HG03354 (cell line): ENCODE measurements around the gene LGALS3BP.
"Not testable (repeated sequence)": the region's sequence is repeated elsewhere in the genome, so short reads cannot be mapped to it uniquely, and the experiment has no call there.

Source experiments
- ATAC-seq: cut with Tn5 transposase; IDR thresholded peaks from one replicate; pipeline ENCODE4 v1.9.1; 2021; ENCODE audit warnings: mild to moderate bottlenecking; ENCODE audit not compliant: unreplicated experiment, poor library complexity, severe bottlenecking

The LGALS3BP gene

GRCh38 chr17:78951967-78952551, 27.7 kb downstream of the LGALS3BP start:
- no peak for ATAC-seq

GRCh38 chr17:78950870-78951269, 28.9 kb downstream of the LGALS3BP start:
- no peak for ATAC-seq

GRCh38 chr17:78947235-78948149, 32.2 kb downstream of the LGALS3BP start:
- ATAC-seq, result no peak

- no peak for ATAC-seq
Measured at GRCh38 chr17:78946631-78947030, 33.1 kb downstream of the LGALS3BP start.

GRCh38 chr17:78946131-78946530, 33.6 kb downstream of the LGALS3BP start:
- ATAC-seq, result no peak

- ATAC-seq, result not testable (repeated sequence)
Measured at GRCh38 chr17:78945455-78945854, 34.3 kb downstream of the LGALS3BP start.

- ATAC-seq, result no peak
Measured at GRCh38 chr17:78944956-78945355, 34.8 kb downstream of the LGALS3BP start.

- ATAC-seq, result no peak
Measured at GRCh38 chr17:78944026-78944425, 35.7 kb downstream of the LGALS3BP start.

GRCh38 chr17:78940708-78941107, 39.0 kb downstream of the LGALS3BP start:
- ATAC-seq, result no peak

GRCh38 chr17:78940258-78940657, 39.5 kb downstream of the LGALS3BP start:
- ATAC-seq, result no peak

GRCh38 chr17:78939615-78940014, 40.1 kb downstream of the LGALS3BP start:
- ATAC-seq, result no peak

- no peak for ATAC-seq
Measured at GRCh38 chr17:78937561-78937960, 42.2 kb downstream of the LGALS3BP start.

GRCh38 chr17:78935419-78936323, 44.1 kb downstream of the LGALS3BP start:
- ATAC-seq, result no peak

GRCh38 chr17:78934681-78935418, 44.9 kb downstream of the LGALS3BP start:
- no peak for ATAC-seq

- ATAC-seq, result no peak
Measured at GRCh38 chr17:78933959-78934568, 45.7 kb downstream of the LGALS3BP start.

GRCh38 chr17:78933025-78933958, 46.4 kb downstream of the LGALS3BP start:
- ATAC-seq, result no peak

- no peak for ATAC-seq
Measured at GRCh38 chr17:78929908-78930775, 49.6 kb downstream of the LGALS3BP start.
